Measurements from ENCODE around the gene SSC4D.

- TF ChIP-seq, protein P1, sequence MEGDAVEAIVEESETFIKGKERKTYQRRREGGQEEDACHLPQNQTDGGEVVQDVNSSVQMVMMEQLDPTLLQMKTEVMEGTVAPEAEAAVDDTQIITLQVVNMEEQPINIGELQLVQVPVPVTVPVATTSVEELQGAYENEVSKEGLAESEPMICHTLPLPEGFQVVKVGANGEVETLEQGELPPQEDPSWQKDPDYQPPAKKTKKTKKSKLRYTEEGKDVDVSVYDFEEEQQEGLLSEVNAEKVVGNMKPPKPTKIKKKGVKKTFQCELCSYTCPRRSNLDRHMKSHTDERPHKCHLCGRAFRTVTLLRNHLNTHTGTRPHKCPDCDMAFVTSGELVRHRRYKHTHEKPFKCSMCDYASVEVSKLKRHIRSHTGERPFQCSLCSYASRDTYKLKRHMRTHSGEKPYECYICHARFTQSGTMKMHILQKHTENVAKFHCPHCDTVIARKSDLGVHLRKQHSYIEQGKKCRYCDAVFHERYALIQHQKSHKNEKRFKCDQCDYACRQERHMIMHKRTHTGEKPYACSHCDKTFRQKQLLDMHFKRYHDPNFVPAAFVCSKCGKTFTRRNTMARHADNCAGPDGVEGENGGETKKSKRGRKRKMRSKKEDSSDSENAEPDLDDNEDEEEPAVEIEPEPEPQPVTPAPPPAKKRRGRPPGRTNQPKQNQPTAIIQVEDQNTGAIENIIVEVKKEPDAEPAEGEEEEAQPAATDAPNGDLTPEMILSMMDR (conservative IDR thresholded peaks at IDR 0.05): no peak
- no peak for TF ChIP-seq ZFX (IDR thresholded peaks at IDR 0.05)
Measured at GRCh38 chr7:76390092-76390491, 19.4 kb downstream of the SSC4D start.
